B cell (primary cell): Measurements from ENCODE around the gene STAT5B. TPM values are rescaled to one million over a fixed set of nuclear protein-coding genes. Genes with fewer than 3 reads are reported as not detected.

ENCODE experiments used
- ATAC-seq: fragments of 200-7000 bp; cut with Tn5 transposase; one replicate; pipeline ENCODE4 v1.10.0; 2021; ENCODE audit warnings: low read depth, mild to moderate bottlenecking, moderate number of reproducible peaks, moderate library complexity
- CTCF ChIA-PET: fragments of 350-600 bp; sonication (Branson Sonifier 250); formaldehyde crosslinking; loops from one replicate; lab custom pipeline; 2021; ENCODE audit warnings: antibody characterized with exemption, inconsistent platforms; lab: Charles Lee
- POLR2A ChIA-PET: fragments of 350-600 bp; sonication (Branson Sonifier 250); formaldehyde crosslinking; loops from one replicate; lab custom pipeline; 2021; ENCODE audit warnings: antibody characterized with exemption; lab: Charles Lee
- DNase-seq: peaks from one replicate; pipeline ENCODE4 v3.0.0; 2013
- H2AFZ ChIP-seq: 2 replicates; pipeline ENCODE4 v1.6.1; 2012; ENCODE audit warnings: mild to moderate bottlenecking, low read depth, low read length; ENCODE audit not compliant: insufficient read depth, poor library complexity, severe bottlenecking
- H3K27ac ChIP-seq, 2 donors: 1 replicate in 1 of 2; 2 replicates in 1 of 2; pipeline ENCODE4 v1.5.1; 2012 to 2013; ENCODE audit warnings: low read length in 2 of 2, mild to moderate bottlenecking in 2 of 2, moderate library complexity in 1 of 2
- H3K27me3 ChIP-seq, 4 experiments: fragments of 200-600 bp in 1 of 4; sonication (generic) in 1 of 4; replicated peaks in 1 of 4; 1 replicate in 2 of 4; 2 replicates in 2 of 4; pipeline versions ENCODE4 v1.6.1 to v1.7.0; 2013 to 2016; ENCODE audit warnings: low read length in 3 of 4, mild to moderate bottlenecking in 2 of 4, mixed read lengths in 1 of 4, moderate library complexity in 1 of 4; ENCODE audit not compliant: insufficient read depth in 4 of 4, control insufficient read depth in 3 of 4; ENCODE audit errors: control extremely low read depth in 1 of 4
- H3K36me3 ChIP-seq, 2 experiments: replicated peaks in 1 of 2; 1 replicate in 1 of 2; 2 replicates in 1 of 2; pipeline versions ENCODE4 v1.6.1 to v1.7.1; 2013; ENCODE audit warnings: low read length in 1 of 2; ENCODE audit not compliant: insufficient read depth in 2 of 2, control insufficient read depth in 1 of 2; ENCODE audit errors: control extremely low read depth in 1 of 2, extremely low read depth in 1 of 2
- H3K4me1 ChIP-seq, 2 donors: fragments of 200-600 bp in 1 of 2; sonication (generic) in 1 of 2; 1 replicate in 1 of 2; 2 replicates in 1 of 2; pipeline versions ENCODE4 v1.5.1 to v1.6.1; 2013 to 2017; ENCODE audit warnings: low read length in 2 of 2; ENCODE audit not compliant: control insufficient read depth in 2 of 2, insufficient read depth in 2 of 2
- H3K4me2 ChIP-seq: replicated peaks from 2 replicates; pipeline ENCODE3; 2012; ENCODE audit warnings: mild to moderate bottlenecking, low read depth, low read length; ENCODE audit not compliant: poor library complexity, severe bottlenecking
- H3K4me3 ChIP-seq, 5 experiments: fragments of 200-600 bp in 1 of 5; sonication (generic) in 1 of 5; 1 replicate in 3 of 5; 2 replicates in 2 of 5; pipeline versions ENCODE4 v1.5.1 to v1.7.0; 2011 to 2016; ENCODE audit warnings: low read length in 4 of 5, mild to moderate bottlenecking in 4 of 5, low read depth in 2 of 5, control low read depth in 1 of 5, moderate library complexity in 1 of 5; ENCODE audit not compliant: insufficient read depth in 1 of 5; ENCODE audit errors: control extremely low read depth in 1 of 5, extremely low read depth in 1 of 5
- H3K79me2 ChIP-seq: fragments of 200-600 bp; sonication (generic); one replicate; pipeline ENCODE4 v1.6.0; 2016; ENCODE audit warnings: low read length; ENCODE audit not compliant: control insufficient read depth, insufficient read depth
- H3K9ac ChIP-seq: fragments of 200-600 bp; sonication (generic); 2 replicates; pipeline ENCODE4 v1.6.1; 2017; ENCODE audit warnings: mild to moderate bottlenecking, low read length, moderate library complexity
- H3K9me3 ChIP-seq, 3 donors: one replicate each; pipeline versions ENCODE4 v1.6.1 to v1.7.1; 2013; ENCODE audit warnings: low read length in 2 of 3; ENCODE audit not compliant: control insufficient read depth in 2 of 3, insufficient read depth in 1 of 3; ENCODE audit errors: control extremely low read depth in 1 of 3
- H4K20me1 ChIP-seq: 2 replicates; pipeline ENCODE4 v1.6.0; 2012; ENCODE audit warnings: mild to moderate bottlenecking, low read length; ENCODE audit not compliant: insufficient read depth, control insufficient read depth, poor library complexity, severe bottlenecking
- H3K27ac Mint-ChIP-seq: one replicate; pipeline ENCODE4 v1.8.0; 2021; ENCODE audit warnings: mixed read lengths
- H3K27me3 Mint-ChIP-seq: one replicate; pipeline ENCODE4 v1.8.0; 2021; ENCODE audit warnings: mixed read lengths
- H3K4me1 Mint-ChIP-seq: one replicate; pipeline ENCODE4 v1.8.0; 2021; ENCODE audit warnings: mixed read lengths
- H3K4me3 Mint-ChIP-seq: one replicate; pipeline ENCODE4 v1.8.0; 2021; ENCODE audit warnings: mixed read lengths
- H3K9me3 Mint-ChIP-seq: one replicate; pipeline ENCODE4 v1.8.0; 2022; ENCODE audit warnings: mixed read lengths; ENCODE audit not compliant: insufficient read depth
- EZH2 ChIP-seq: IDR thresholded peaks from 2 replicates; pipeline ENCODE4 v1.6.1; 2012; ENCODE audit warnings: borderline replicate concordance, low read depth, mild to moderate bottlenecking, moderate library complexity, low read length; ENCODE audit not compliant: insufficient read depth, poor library complexity, severe bottlenecking
- WGBS: methylation state at CpG from one replicate; pipeline ENCODE4 v1.1.5; 2013; ENCODE audit warnings: missing lambda C conversion rate; ENCODE audit not compliant: insufficient coverage; 5-methylcytosine and 5-hydroxymethylcytosine counted together
- intact Hi-C: fragments of 100-400 bp; cut with micrococcal nuclease; formaldehyde crosslinking; loops from one replicate; pipeline ENCODE4 v1.10.0; 2022
- polyA plus RNA-seq: library from polyadenylated mRNA; depleted of rRNA; stranded (reverse); fragments of >200 nt; gene quantifications from 2 replicates; pipeline ENCODE4 v1.2.3, GENCODE V29; 2012
- total RNA-seq, 2 donors: library from RNA; stranded (reverse); fragments of 120-200 nt in 1 of 2; gene quantifications; 1 replicate in 1 of 2; 2 replicates in 1 of 2; pipeline versions ENCODE4 v1.2.3 to v1.2.4, GENCODE V29; 2013 to 2022
- TF ChIP-seq, protein P1 (sequence below): fragments of 200-600 bp; IDR thresholded peaks from one replicate; pipeline ENCODE4 v1.8.0; 2022; ENCODE audit warnings: antibody characterized with exemption, mild to moderate bottlenecking

Gene STAT5B
- total and polyA plus RNA-seq, 2 donors (not counting 1 experiment from before 2014, with no cell fraction given): 70.0 to 103 TPM

DNA sequence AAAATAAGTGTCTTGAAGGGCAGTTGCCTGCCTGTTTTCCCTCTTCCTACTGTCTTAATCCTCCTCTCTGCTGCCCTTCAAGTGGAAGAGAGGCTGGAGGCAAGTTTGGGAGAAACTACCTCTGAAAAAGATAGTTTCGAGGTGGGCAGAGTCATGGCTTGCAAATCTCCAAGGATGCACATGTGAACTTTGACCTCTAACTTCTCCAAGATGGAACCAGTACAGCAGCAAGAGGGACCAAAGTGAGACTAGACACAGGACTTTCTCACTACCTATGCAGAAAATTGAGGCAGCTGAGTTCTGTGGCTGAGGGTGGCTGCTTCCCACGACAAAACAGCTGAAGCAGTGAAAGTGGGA, 94.4 kb downstream of the STAT5B start:
- Histone ChIP-seq H3K27ac (no peak overlapping the region), H3K4me2 (peak overlapping the region; percentile 97), H4K20me1 (no peaks in the 10 kb centered on the region), H3K36me3 (no peaks in the 10 kb centered on the region), H3K4me1 (peaks cover 46 to 63% of the 10 kb centered on the region in 2 donors), H3K4me3 (no peak overlapping the region), H3K27me3 (peaks cover 0 to 17% (median 2%) of the 10 kb centered on the region in 4 experiments), H3K9ac (no peak overlapping the region), H3K9me3 (peaks cover 0 to 11% (median 0%) of the 10 kb centered on the region in 3 donors), H2AFZ (no peak overlapping the region), H3K79me2 (no peaks in the 10 kb centered on the region)
- no peak overlapping the region for H3K27ac Mint-ChIP-seq
- ATAC-seq: no peak
- H3K4me1 Mint-ChIP-seq: peaks cover 62% of the 10 kb centered on the region
- H3K4me3 Mint-ChIP-seq: peak overlapping the region; percentile 71
- DNase-seq: no peak
- intact Hi-C loops: loop anchor here (1.0 to 5.0 kb wide), 7 partner anchors 27 to 1365 kb away; partner anchors contain the start of genes ATP6V0A1, CNP, DHX58 and RAB5C
- TF ChIP-seq EZH2: no peak
- TF ChIP-seq, protein P1, sequence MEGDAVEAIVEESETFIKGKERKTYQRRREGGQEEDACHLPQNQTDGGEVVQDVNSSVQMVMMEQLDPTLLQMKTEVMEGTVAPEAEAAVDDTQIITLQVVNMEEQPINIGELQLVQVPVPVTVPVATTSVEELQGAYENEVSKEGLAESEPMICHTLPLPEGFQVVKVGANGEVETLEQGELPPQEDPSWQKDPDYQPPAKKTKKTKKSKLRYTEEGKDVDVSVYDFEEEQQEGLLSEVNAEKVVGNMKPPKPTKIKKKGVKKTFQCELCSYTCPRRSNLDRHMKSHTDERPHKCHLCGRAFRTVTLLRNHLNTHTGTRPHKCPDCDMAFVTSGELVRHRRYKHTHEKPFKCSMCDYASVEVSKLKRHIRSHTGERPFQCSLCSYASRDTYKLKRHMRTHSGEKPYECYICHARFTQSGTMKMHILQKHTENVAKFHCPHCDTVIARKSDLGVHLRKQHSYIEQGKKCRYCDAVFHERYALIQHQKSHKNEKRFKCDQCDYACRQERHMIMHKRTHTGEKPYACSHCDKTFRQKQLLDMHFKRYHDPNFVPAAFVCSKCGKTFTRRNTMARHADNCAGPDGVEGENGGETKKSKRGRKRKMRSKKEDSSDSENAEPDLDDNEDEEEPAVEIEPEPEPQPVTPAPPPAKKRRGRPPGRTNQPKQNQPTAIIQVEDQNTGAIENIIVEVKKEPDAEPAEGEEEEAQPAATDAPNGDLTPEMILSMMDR: no peak
- no peaks in the 10 kb centered on the region for H3K27me3 Mint-ChIP-seq
- ChIA-PET POLR2A (interaction anchor here (0.6 kb wide), 2 partner anchors 66 to 218 kb away, joined by 3 read pairs; no protein-coding TSS in a partner anchor), CTCF (interaction anchor here (0.6 to 3.3 kb wide), 23 partner anchors 9 to 346 kb away, joined by 3 to 20 read pairs (median 5); partner anchors contain the start of genes CNP, DHX58, DNAJC7 and GHDC)
- no CpG with 5 or more reads among the region's 2 CpGs for WGBS
- no peaks in the 10 kb centered on the region for H3K9me3 Mint-ChIP-seq
